PFSK-1 (cell line): Measurements from ENCODE around the gene ADD3.

Source experiments
- POLR2AphosphoS5 ChIP-seq: IDR thresholded peaks from 2 replicates; pipeline ENCODE4 v1.6.1; 2012; ENCODE audit warnings: low read depth, mild to moderate bottlenecking, control low read depth, low read length, moderate library complexity
- REST ChIP-seq, 2 experiments: IDR thresholded peaks; 2 replicates each; pipeline versions ENCODE4 v1.6.1 to v1.8.0; 2011 to 2012; ENCODE audit warnings: low read depth in 2 of 2, low read length in 2 of 2, control low read depth in 1 of 2, inconsistent platforms in 1 of 2, mild to moderate bottlenecking in 1 of 2, moderate library complexity in 1 of 2; ENCODE audit not compliant: insufficient read depth in 1 of 2
- SIN3A ChIP-seq: IDR thresholded peaks from 2 replicates; pipeline ENCODE4 v1.6.1; 2012; ENCODE audit warnings: mild to moderate bottlenecking, low read length, moderate library complexity, borderline replicate concordance; ENCODE audit not compliant: insufficient read depth
- TAF1 ChIP-seq: IDR thresholded peaks from 2 replicates; pipeline ENCODE4 v1.6.1; 2012; ENCODE audit warnings: low read length, control low read depth, borderline replicate concordance; ENCODE audit not compliant: insufficient read depth

GRCh38 chr10:110022716-110023504 is 15.1 kb downstream of the ADD3 start:
- TF ChIP-seq TAF1 (no peak), SIN3A (no peak), POLR2AphosphoS5 (no peak), REST (IDR thresholded peaks at IDR 0.05; ENCODE audit: insufficient read depth in 1 of 2, low read depth in 2 of 2, low read length in 2 of 2) (no peak)
